ENCODE results near the gene ARID1B. TPM values are rescaled to one million over a fixed set of nuclear protein-coding genes. Genes with fewer than 3 reads are reported as not detected.

The ARID1B gene
- total RNA-seq, 1 experiment from 2014 or later: 35.6 TPM

- H3K4me1 ChIP-seq (ENCODE audit: control insufficient read depth in 1 of 2, insufficient read depth in 2 of 2, low read length in 2 of 2): no peaks in the 10 kb centered on the region
- DNase-seq (ENCODE audit: low read depth, low spot score) (no peak), ATAC-seq (no peak)
- no TSS peak for BruUV-seq (replicated peaks)
- H3K79me2 ChIP-seq (ENCODE audit: insufficient read depth, low read length): peaks cover 58% of the 10 kb centered on the region
- TF ChIP-seq REST (IDR thresholded peaks at IDR 0.05; ENCODE audit: low read depth) (no peak), MAX (IDR thresholded peaks at IDR 0.05) (no peak)
- ChIA-PET CTCF (no interaction called here), RAD21 (ENCODE audit: low non-redundant PET in 1 of 2, low total read pairs in 2 of 2, uncharacterized antibody in 2 of 2, unreplicated experiment in 2 of 2) (no interaction called here), POLR2A (no interaction called here)
- H4K20me1 ChIP-seq (ENCODE audit: insufficient read depth): no peaks in the 10 kb centered on the region
- intact Hi-C loops (cut with micrococcal nuclease): no loop called here
- H2AFZ ChIP-seq (ENCODE audit: low read depth, low read length, poor library complexity, severe bottlenecking): no peak overlapping the region
- H3K9me3 ChIP-seq (ENCODE audit: control insufficient read depth in 1 of 2, insufficient read depth in 1 of 2, low read depth in 1 of 2, low read length in 2 of 2): no peaks in the 10 kb centered on the region
- H3K36me3 ChIP-seq (ENCODE audit: control insufficient read depth in 1 of 2, insufficient read depth in 2 of 2, low read length in 2 of 2): no peaks in the 10 kb centered on the region
- no peak overlapping the region for H3K27ac ChIP-seq (ENCODE audit: low read depth, low read length)
- H3K9me2 ChIP-seq (ENCODE audit: insufficient read depth): no peaks in the 10 kb centered on the region
- no peak overlapping the region for H3K4me3 ChIP-seq (replicated peaks in 1 of 2; ENCODE audit: low read depth in 1 of 2, low read length in 2 of 2)
- no peak overlapping the region for H3K9ac ChIP-seq (ENCODE audit: low read length)
- no peak overlapping the region for H3K4me2 ChIP-seq (ENCODE audit: low read length)
- no peaks in the 10 kb centered on the region for H3K27me3 ChIP-seq (ENCODE audit: insufficient read depth, low read length)
Observed at GRCh38 chr6:156839591-156840001, 62.4 kb downstream of the ARID1B start.

GRCh38 chr6:156840136-156840535 lies 63.0 kb downstream of the ARID1B start:
- ATAC-seq (no peak), DNase-seq (ENCODE audit: low read depth, low spot score) (no peak)
- Histone ChIP-seq H3K27ac (ENCODE audit: low read depth, low read length) (no peak overlapping the region), H3K4me1 (ENCODE audit: control insufficient read depth in 1 of 2, insufficient read depth in 2 of 2, low read length in 2 of 2) (no peaks in the 10 kb centered on the region), H3K79me2 (ENCODE audit: insufficient read depth, low read length) (peaks cover 62% of the 10 kb centered on the region), H3K9me3 (ENCODE audit: control insufficient read depth in 1 of 2, insufficient read depth in 1 of 2, low read depth in 1 of 2, low read length in 2 of 2) (no peaks in the 10 kb centered on the region), H3K9ac (ENCODE audit: low read length) (no peak overlapping the region), H2AFZ (ENCODE audit: low read depth, low read length, poor library complexity, severe bottlenecking) (no peak overlapping the region), H3K36me3 (ENCODE audit: control insufficient read depth in 1 of 2, insufficient read depth in 2 of 2, low read length in 2 of 2) (no peaks in the 10 kb centered on the region), H3K4me3 (replicated peaks in 1 of 2; ENCODE audit: low read depth in 1 of 2, low read length in 2 of 2) (no peak overlapping the region), H3K27me3 (ENCODE audit: insufficient read depth, low read length) (no peaks in the 10 kb centered on the region), H3K9me2 (ENCODE audit: insufficient read depth) (no peaks in the 10 kb centered on the region), H3K4me2 (ENCODE audit: low read length) (no peak overlapping the region), H4K20me1 (ENCODE audit: insufficient read depth) (no peaks in the 10 kb centered on the region)
- BruUV-seq (replicated peaks): no TSS peak
- ChIA-PET CTCF (no interaction called here), POLR2A (no interaction called here), RAD21 (ENCODE audit: low non-redundant PET in 1 of 2, low total read pairs in 2 of 2, uncharacterized antibody in 2 of 2, unreplicated experiment in 2 of 2) (no interaction called here)
- TF ChIP-seq POLR2AphosphoS5 (IDR thresholded peaks at IDR 0.05; ENCODE audit: low read depth, low read length): no peak
- no peak for TF ChIP-seq JUND (IDR thresholded peaks at IDR 0.05)
- TF ChIP-seq EGR1 (IDR thresholded peaks at IDR 0.05; ENCODE audit: low read depth): no peak
- no peak for TF ChIP-seq FOSL1 (IDR thresholded peaks at IDR 0.05; ENCODE audit: low read depth)
- intact Hi-C loops (cut with micrococcal nuclease): no loop called here
